Measurements from ENCODE around the gene CLDN10. TPM values are rescaled to one million over a fixed set of nuclear protein-coding genes. Genes with fewer than 3 reads are reported as not detected.
"Not testable (repeated sequence)": the region's sequence is repeated elsewhere in the genome, so short reads cannot be mapped to it uniquely, and the experiment has no call there.

Gene CLDN10
- total RNA-seq, 1 donor from 2014 or later: not detected

DNA sequence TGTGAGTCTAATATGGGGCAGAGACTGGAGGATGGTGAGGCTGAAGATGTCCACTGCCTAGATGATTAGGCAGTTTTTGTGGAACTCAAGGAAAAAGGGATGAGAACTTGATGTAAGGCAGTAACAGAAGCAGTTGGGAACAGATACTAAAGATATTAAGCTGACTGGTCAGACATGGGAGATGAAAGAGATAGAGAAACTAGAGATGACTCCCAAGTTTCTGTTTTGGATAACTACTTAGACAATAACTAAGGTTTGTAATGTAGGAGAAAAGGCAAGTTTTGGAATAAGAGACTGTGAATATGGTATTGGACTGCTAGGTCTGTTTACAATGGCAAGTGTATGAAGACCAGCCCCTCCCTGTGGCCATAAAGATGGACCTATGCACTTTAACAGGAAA, 43.5 kb upstream of the CLDN10 start:
- no peaks in the 10 kb centered on the region for H3K36me3 Mint-ChIP-seq (ENCODE audit: low read depth)
- H3K27me3 Mint-ChIP-seq: peaks cover 2% of the 10 kb centered on the region
- H3K9me3 Mint-ChIP-seq: no peaks in the 10 kb centered on the region
- no peak for DNase-seq
- intact Hi-C loops (cut with micrococcal nuclease): no loop called here
- CTCF ChIA-PET: no interaction called here
- no peaks in the 10 kb centered on the region for H3K4me1 Mint-ChIP-seq
- H3K4me3 Mint-ChIP-seq: no peak overlapping the region
- no peak overlapping the region for H3K27ac Mint-ChIP-seq
- TF ChIP-seq CTCF (IDR thresholded peaks at IDR 0.05): no peak
- ATAC-seq (ENCODE audit: low read depth): no peak
- POLR2A ChIA-PET: interaction anchor here (0.5 kb wide), 1 partner anchor 320 kb away, joined by 4 read pairs; no protein-coding TSS in a partner anchor

DNA sequence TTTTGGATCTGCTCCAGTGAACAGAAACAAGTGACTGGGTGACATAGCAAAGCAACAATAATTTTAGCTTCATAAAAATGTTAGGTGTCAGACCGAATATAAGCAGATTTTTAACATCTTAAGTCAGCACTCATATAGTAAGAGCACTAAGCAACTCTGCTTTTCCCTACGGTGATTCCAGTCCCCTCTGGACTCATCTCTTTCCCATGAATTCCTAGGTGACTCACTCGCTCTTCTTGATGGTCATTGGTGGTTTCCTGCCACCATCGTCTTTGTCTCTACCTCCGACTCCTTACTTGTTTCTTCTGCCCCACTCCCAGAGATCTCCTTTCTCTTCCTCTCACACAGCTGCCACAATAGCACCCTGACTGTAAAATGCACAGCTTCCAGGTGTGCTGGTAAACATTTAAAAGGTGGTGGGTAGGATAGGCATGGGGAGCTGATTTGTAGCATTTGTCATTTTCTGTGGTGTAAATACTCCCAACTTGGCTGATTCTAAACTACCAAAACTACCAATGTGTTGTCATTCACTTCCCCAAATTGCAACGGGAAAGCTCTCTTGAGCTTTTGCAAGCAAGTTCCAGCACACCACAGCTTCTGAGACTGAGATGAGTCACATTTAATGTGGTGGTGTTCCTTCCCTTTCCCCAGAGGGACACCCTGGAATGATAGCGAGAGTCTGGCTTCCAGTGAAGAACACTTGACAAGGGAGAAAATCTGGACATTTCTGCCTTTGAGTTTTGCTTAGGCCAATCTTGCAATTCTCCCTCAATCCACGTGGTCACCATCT, 42.8 kb upstream of the CLDN10 start:
- TF ChIP-seq CTCF (IDR thresholded peaks at IDR 0.05): no peak
- H3K4me3 Mint-ChIP-seq: no peak overlapping the region
- H3K4me1 Mint-ChIP-seq: no peaks in the 10 kb centered on the region
- no peak overlapping the region for H3K27ac Mint-ChIP-seq
- ChIA-PET POLR2A (no interaction called here), CTCF (no interaction called here)
- H3K27me3 Mint-ChIP-seq: peaks cover 5% of the 10 kb centered on the region
- H3K9me3 Mint-ChIP-seq: no peaks in the 10 kb centered on the region
- intact Hi-C loops (cut with micrococcal nuclease): no loop called here
- ATAC-seq (ENCODE audit: low read depth): no peak
- no peak for DNase-seq
- H3K36me3 Mint-ChIP-seq (ENCODE audit: low read depth): no peaks in the 10 kb centered on the region

GRCh38 chr13:95510950-95511349, 41.6 kb upstream of the CLDN10 start:
- POLR2A ChIA-PET: no interaction called here
- no peaks in the 10 kb centered on the region for H3K4me1 Mint-ChIP-seq
- H3K27ac Mint-ChIP-seq: no peak overlapping the region
- H3K9me3 Mint-ChIP-seq: no peaks in the 10 kb centered on the region
- no peak overlapping the region for H3K4me3 Mint-ChIP-seq
- H3K27me3 Mint-ChIP-seq: peaks cover 5% of the 10 kb centered on the region
- CTCF ChIA-PET: interaction anchor here (1.2 kb wide), 1 partner anchor 17 kb away, joined by 3 read pairs; no protein-coding TSS in a partner anchor
- intact Hi-C loops (cut with micrococcal nuclease): no loop called here
- DNase-seq (no peak), ATAC-seq (ENCODE audit: low read depth) (no peak)
- TF ChIP-seq CTCF (IDR thresholded peaks at IDR 0.05): no peak
- no peaks in the 10 kb centered on the region for H3K36me3 Mint-ChIP-seq (ENCODE audit: low read depth)

- H3K4me1 Mint-ChIP-seq: no peaks in the 10 kb centered on the region
- H3K4me3 Mint-ChIP-seq: no peak overlapping the region
- CTCF ChIA-PET: no interaction called here
- H3K27me3 Mint-ChIP-seq: peaks cover 11% of the 10 kb centered on the region
- no peaks in the 10 kb centered on the region for H3K36me3 Mint-ChIP-seq (ENCODE audit: low read depth)
- TF ChIP-seq CTCF (IDR thresholded peaks at IDR 0.05): no peak
- POLR2A ChIA-PET: no interaction called here
- no peaks in the 10 kb centered on the region for H3K9me3 Mint-ChIP-seq
- ATAC-seq (ENCODE audit: low read depth): no peak
- DNase-seq: no peak
- H3K27ac Mint-ChIP-seq: no peak overlapping the region
- intact Hi-C loops (cut with micrococcal nuclease): no loop called here
Measured at GRCh38 chr13:95512424-95512823, 40.1 kb upstream of the CLDN10 start.

DNA sequence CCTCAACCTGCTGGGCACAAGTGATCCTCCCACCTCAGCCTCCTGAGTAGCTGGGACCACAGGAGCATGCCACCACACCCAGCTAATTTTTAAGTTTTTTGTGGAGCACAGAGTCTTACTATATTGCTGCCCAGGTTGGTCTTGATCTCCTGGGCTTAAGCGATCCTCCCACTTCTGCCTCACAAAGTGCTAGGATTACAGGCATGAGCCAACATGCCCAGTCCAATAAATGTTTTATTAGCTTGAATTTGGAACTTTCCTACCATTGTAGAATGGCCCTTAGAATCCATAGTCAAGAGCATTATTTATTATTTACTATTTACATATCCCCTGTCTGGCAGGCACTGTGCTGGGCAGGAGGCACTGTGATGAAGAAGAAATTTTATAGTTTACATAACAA, 39.6 kb upstream of the CLDN10 start:
- POLR2A ChIA-PET: no interaction called here
- Mint-ChIP-seq H3K36me3 (ENCODE audit: low read depth) (no peaks in the 10 kb centered on the region), H3K27ac (no peak overlapping the region), H3K27me3 (peaks cover 11% of the 10 kb centered on the region), H3K4me1 (no peaks in the 10 kb centered on the region), H3K9me3 (no peaks in the 10 kb centered on the region), H3K4me3 (no peak overlapping the region)
- ATAC-seq (ENCODE audit: low read depth): no peak
- TF ChIP-seq CTCF (IDR thresholded peaks at IDR 0.05): no peak
- intact Hi-C loops (cut with micrococcal nuclease): no loop called here
- no peak for DNase-seq
- CTCF ChIA-PET: no interaction called here

DNA sequence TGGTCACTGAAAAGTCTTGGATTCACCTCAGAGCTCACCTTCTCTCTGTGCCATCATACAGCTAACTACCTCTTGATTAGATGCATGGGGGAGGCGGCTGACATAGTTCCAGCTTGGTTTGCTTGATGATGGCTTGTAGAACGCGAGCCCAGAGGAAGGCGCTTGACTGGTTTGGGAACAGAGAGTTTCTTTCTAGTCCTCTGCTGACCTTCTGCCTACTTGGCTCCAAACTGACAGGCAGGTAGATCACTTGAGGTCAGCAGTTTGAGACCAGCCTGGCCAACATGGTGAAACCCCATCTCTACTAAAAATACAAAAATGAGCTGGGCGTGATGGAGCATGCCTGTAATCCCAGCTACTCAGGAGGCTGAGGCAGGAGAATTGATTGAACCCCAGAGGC, 36.9 kb upstream of the CLDN10 start:
- H3K36me3 Mint-ChIP-seq (ENCODE audit: low read depth); H3K4me3 Mint-ChIP-seq; POLR2A ChIA-PET; CTCF ChIA-PET; H3K9me3 Mint-ChIP-seq; ATAC-seq (ENCODE audit: low read depth); intact Hi-C loops (cut with micrococcal nuclease); DNase-seq; H3K4me1 Mint-ChIP-seq; H3K27ac Mint-ChIP-seq: not testable (repeated sequence)
- peaks cover 11% of the 10 kb centered on the region for H3K27me3 Mint-ChIP-seq

Measured in activated B cell treated with CpG ODN at 0.5 μM for 24 hours (primary cell).